HK-2 (cell line): ENCODE measurements around the gene KDM7A.
A peak's percentile ranks its signal among the peaks of the same experiment; 100 is the strongest.

Experiments
- DNase-seq: peaks from one replicate; pipeline ENCODE4 v3.0.0-alpha.2; 2018; ENCODE audit not compliant: unreplicated experiment

KDM7A gene

DNA sequence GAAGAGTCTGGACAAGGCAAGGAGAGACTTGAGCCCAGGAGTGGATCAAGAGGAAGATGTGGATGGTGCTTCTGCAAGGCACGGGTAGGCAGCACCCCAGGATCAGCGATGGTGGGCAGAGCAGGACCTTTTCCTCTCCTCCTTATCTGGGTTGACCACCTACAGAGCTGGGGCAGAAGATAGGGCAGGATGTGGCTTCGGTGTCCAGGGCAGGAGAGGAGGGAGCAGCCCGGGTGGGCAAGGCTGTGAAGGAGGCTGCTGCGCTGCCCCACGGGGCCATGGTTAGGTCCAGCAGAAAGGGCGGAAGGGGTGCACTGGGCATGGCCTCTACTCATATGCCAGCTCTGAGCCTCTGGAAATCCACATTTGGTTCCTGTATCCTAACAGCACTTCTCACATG lies 94.0 kb downstream of the KDM7A start:
- no peak for DNase-seq

DNA sequence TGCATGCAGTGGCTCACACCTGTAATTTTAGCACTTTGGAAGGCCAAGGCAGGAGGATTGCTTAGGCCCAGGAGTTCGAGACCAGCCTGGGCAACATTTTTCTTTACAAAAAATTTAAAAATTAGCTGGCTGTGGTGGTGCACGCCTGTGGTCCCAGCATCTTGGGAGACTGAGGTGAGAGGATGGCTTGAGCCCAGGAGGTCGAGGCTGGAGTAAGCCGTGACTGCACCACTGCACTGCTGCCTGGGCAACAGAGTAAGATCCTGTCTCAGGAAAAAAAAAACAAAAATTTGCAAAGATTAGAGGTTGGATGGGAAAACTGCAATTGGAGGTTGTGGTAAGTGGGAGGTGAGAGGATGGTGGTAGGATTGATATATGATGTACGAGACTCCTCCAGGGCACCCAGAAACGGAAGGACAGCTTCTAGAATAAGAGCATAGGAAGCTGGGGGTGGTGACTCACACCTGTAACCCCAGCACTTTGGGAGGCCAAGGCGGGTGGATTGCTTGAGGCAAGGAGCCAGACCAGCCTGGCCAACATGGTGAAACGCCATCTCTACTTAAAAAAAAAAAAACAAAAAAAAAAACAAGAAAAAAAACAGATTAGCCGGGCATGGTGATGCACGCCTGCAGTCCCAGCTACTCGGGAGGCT lies 94.9 kb downstream of the KDM7A start:
- no peak for DNase-seq

DNA sequence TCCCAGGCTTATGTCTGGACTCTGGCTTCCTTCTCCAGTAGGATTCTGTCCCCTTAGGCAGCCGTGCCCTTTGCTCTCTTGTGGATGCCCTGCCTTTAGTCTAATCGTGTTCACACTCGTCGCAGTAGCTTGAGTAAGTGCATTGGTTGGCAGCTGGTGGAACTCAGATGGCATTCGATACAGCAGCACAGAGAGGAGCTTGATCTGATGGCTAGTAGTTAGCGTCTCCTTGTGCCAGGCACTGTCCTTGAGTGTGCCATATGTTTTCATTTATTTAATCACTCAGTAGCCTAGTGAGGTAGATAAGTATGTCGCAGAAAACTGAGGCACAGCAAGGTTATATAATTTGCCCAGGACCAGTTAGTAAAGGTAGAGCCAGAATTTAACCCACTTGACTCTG lies 95.9 kb downstream of the KDM7A start:
- no peak for DNase-seq

DNA sequence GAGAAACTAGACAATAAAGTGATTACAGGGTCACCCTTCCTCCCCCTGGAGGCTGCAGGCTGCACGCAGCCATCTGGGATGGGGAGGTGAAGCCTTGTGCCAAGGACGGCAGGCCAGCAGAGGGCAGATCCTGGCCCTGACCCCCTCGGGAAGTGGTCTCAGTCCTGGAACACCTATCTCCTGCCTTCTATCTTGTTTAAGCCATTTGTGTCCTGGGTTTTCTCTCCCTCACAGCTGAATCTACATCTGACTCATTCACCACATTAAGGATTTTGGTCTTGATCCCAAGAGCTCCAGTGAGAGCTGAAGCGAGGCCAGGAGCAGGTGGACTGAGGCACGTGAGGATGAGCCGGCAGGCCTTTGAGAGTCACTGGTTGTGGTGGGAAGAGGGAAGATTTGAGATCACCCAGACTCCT lies 97.7 kb downstream of the KDM7A start:
- DNase-seq: peak; percentile 51

DNA sequence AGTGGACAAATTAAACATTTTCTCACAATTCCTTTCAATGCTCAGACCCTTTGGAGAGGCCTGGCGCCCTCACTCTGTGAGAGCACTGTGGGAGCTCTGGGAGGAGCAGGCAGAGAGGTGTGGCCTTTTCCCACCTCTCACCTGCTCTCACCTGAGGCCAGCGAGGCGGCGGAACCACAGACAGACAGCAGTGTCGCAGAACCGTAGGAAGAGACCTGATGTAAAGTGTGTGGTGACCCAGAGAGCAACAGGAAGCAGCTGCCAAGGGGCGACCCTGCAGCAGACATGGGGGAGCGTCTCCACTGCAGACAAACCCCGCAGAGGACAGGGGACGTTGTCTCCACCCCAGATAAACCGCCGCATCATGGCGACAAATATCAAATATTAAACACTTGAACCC lies 98.4 kb downstream of the KDM7A start:
- DNase-seq: no peak

DNA sequence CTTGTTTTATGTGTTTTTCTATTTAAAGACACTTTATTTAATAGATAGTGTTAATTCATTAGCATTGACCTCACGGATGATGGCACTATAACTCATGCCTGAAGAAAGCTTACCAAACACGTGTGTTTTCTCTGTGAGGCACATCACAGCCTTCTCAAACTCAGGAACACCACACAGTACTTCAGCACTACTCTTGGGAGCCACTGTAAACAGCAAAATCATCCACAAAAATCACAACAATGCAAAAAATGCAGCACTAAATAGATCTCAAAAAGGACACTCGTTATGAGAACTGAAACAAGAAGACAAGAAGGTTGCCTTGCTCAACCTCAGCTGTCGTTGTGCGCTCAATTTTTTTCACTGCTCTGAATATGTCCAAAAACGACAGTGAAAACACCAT lies 102.0 kb downstream of the KDM7A start:
- no peak for DNase-seq

DNA sequence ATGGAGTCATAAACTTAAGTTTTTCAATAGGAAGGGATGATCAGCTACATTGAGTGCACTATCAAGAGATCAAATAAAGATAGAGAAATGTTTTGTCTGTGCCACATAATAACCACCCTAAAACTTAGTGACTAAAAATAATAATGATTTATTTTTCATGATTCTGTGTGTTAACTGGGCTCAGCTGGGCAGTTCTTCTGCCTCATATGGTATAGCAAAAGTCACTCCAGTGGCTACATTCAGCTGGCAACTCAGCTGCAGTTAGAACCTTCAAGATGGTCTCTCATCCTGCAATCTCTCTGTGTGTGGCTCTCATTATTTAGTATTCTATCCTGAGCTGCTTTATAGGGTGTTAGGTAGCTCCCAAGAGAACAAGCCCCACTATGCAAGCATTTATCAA lies 106.2 kb downstream of the KDM7A start:
- DNase-seq: no peak

DNA sequence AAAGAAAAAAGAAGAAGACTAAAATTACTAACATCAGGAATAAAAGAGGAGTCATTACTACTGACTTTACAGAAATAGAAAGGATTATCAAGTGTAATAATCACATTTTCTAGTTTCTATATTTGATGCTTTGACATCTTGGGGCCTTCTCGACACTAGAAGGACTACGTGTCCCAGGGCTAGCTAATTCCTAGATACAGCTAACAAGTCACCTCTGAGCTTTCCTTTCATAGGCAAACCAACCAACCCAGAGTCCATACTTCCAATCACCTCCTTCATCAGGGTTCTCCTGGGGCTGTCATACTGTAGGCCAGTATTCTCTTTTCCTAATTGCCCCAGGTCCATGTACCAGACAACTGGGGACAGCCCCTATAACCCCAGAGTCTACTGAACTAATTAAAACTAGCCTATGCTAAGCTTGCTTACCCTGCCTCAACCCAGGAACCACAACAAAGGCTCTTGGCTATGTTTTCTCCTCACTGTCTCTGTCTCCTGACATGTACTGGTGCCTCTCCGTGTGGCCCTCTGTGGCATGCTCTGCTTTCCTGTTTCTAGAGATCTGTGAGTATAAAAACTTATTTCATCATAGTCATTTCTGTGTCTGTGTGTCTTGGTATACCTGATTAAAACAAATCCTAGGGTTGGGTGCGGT lies 107.4 kb downstream of the KDM7A start:
- DNase-seq: no peak

DNA sequence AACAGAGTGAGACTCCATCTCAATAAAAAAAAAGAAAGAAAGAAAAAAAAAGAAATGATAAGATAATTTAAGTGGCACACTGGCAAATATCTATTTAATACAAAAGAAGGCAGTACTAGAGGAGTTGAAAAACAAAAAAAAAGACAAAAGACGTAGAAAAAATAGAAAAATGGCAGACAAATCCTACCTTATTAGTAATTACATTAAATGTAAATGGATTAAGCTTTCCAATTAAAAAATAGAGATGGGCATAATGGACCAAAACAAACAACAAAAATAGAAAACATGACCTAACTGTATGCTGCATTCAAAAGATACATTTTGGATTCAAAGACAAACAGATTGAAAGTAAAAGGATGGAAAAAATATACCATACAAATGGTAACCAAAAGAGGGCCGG lies 108.8 kb downstream of the KDM7A start:
- no peak for DNase-seq

DNA sequence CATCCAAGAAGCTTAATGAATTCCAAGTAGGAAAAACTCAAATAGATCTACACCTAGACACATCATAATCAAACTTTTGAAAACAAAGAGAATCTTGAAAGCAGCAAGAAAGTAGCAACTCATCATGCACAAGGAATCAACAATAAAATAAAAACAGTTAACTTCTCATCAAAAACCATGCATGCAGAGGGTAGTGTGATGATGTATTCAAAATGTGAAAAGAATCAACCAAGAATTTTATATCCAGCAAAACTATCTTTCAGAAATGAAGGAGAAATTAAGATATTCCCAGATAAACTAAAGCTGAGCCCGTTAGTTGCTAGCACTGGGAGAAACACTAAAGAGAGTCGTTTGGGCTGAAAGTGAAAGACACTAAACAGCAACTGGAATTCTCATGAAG lies 109.7 kb downstream of the KDM7A start:
- DNase-seq: no peak

DNA sequence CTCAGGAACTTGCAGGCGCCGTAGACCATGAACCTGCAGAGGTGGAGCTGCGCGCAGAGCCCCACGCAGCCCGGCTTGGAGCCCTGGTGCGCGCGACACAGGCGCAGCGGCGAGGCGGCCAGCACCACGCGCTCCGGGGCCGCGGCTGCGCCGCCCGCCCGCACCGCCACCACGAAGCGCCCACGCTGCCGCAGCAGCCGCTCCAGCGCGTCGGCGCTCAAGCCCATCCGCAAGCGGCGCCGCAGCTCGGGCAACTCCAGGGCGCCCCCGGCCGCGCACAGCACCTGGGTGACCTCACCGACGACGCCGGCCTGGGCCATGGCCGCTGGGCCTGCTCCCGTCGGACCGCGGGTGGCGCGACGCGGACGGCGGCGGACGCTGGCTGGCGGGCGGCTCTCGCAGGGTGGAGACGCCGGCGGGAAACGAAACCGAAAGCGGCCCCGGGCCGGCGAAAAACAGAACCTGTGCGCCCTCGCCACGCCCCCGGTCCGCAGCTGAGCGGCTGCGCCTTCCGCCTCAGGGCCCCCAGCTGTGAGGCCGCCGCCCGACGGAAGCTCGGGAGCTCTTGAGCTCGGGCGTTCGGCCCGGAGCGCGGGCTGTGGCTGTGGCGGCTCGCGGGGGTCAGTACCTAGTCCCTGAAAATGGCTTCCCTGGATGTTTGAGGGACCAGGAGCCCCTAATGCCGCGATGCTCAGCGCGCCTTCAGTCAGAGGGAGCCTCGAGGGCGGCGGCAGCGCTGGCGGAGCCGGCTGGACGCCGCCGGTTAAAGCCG lies 114.1 kb downstream of the KDM7A start, which contains the start of gene PARP12:
Gene PARP12, minus strand, starts transcription at position 424 of the 772 bp plus-strand sequence. Its CDS starts 104 bp downstream, at position 320.
- DNase-seq: peak; percentile 86

DNA sequence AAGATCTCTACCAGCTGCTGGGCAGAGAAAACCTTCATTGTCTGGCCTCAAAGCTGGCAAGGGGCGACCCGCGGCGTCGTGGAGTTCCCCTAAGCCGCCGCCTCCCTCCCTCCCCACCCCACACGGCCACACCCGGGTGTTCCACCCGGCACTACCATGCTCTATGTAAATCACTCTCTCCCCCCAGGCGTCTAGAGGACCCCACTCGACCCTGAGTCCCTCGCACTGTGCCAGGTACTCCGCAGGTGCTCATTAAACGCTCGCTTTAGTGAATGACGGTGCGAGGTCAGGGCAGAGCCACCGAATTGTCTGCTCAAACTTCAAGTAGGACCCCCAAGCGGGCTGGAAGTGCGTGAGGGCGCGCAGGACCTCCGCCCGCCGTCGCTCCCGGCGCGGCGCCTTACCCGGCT lies 114.7 kb downstream of the KDM7A start:
- no peak for DNase-seq

DNA sequence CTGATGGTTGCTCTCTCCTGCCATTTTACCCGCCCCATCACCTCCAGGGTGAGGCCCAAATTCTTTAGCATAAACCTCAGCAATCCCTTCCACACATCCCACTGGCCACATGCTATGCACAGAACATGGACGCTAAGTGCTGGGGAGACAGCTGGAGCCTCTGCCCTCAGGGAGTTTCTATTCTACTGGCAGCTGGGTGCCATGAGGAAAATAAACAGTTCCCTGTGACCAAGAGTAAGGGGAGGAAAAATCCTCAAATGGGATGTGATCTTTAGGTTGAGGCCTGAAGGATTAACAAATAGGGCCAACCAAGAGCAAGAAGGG lies 115.2 kb downstream of the KDM7A start:
- DNase-seq: no peak

DNA sequence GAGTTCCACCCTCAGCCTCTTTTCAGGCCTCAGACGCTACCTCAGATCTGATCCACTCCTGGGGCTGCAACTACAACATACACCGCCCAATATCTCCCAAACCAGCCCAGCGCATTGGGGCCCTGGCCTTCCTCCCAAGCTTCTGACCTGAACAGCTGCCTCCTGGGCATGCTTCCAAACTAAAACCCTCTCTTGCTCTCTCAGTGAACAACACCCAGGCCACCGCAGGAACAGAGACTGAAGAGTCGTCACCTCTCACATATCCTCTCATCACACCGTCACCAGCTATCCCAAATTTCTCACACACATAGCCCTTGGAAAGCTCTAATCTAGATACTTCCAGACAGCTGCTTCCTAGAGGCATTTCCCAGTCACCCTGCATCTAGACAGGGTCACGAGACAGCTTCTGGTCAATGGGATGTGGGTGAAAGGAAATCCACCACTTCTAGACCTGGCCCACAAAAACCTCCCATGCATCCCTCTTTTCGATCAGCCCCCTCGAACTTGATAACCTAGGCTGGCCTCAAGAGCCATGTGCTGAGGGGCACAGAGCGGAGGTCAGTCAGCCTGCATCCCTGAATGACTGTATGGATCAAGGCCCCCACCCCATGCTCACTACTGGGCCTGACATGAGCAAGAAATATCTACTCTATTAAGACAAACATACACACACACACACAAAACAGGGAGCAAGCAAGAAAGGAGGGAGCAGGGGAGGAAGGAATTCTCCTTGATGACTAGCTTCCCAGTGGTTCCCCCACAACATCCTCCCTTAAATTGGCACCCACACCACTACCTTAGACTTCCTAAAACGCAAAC lies 115.8 kb downstream of the KDM7A start:
- DNase-seq: no peak

DNA sequence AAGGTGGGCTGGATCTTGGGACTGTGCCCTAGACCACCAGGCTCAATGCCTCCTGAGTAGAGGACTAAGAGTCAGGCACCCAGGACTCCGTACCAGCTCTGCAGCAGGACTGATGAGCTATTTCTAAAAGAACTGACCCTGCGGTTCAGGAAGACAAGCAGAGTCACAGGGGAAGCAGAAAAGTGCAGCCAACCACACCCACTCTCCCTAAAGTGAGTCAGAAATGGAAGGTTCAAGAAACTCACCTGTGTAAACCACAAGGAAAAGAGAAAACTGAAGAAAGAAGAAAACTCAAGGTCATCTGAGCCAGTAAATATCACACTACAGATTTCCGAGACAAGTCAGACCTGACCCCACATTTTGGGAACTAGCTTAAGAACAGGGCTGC lies 116.5 kb downstream of the KDM7A start:
- no peak for DNase-seq

DNA sequence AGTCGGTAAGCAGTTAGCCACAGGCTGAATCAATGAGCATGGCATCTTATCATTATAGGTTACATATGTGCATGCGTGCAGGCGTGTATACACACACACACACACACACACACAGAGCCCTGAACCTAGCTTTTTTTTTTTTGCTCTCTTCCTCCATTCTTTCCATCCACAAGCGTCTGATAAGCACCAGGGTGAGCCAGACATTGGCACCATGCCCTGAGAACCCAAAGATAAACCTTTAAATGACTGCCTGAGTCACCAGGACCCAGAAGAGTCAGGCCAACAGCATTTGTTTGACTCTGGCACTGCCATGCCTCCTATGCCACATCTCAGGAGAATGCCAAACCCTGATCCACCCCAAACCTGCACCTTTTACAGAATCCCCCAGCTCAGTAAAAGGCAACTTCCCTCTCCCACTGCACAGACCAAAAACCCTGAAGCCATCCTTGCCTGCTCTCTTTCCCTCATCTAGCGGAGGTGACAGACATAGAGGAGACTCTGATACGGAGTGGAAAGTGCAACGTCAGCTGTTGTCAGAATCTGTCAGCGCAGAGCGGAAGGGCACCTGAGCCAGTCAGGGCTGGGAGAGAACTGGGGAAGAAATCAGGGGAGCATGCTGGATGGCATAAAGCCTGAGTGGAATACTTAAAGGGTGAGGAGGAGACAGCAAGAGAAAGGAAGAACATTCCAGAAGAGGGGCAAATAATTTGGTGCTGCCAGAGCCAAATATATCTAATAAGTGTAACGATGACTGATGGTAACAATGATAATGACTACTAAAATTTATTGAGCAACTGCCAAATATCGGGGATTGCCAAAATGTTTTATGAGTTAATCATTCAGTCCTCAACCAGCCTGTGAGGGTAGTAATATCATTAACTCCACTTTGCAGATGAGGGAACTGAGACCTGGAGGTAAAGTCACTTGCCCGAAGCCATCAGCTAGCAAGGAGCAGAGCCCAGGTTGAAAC lies 117.2 kb downstream of the KDM7A start:
- peak; percentile 73 for DNase-seq

DNA sequence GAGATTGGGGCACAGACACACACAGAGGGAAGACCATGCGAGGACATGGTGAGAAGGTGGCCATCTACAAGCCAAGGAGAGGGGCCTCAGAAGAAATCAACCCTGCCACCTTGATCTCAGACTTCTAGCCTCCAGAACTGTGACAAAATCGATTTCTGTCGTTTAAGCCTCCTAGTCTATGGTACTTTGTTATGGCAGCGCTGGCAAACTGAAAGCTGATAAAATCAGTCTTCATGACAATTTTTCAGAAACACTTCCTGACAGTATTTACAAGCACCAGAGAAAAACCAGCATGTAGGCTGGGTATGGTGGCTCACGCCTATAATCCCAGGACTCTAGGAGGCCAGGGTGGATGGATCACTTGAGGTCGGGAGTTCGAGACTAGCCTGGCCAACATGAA lies 118.3 kb downstream of the KDM7A start:
- DNase-seq: no peak

DNA sequence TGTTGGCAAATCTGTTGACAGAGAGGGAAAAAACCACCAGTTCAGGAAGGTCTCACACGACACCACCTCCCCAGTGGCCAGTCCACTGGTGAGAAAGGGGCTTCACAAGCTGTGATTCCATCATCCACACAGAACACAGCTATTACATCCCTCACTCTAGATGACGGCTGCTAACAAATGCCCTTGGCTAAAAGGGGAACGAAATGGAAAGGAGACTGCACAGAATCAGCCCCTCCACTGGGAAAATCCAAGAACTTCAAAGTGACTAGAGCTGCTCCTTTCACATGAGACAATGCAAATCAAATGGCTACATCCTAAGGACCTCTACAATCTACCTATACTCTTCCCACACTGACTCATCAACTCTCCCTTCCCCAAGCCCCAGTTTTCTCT lies 119.6 kb downstream of the KDM7A start:
- DNase-seq: no peak

DNA sequence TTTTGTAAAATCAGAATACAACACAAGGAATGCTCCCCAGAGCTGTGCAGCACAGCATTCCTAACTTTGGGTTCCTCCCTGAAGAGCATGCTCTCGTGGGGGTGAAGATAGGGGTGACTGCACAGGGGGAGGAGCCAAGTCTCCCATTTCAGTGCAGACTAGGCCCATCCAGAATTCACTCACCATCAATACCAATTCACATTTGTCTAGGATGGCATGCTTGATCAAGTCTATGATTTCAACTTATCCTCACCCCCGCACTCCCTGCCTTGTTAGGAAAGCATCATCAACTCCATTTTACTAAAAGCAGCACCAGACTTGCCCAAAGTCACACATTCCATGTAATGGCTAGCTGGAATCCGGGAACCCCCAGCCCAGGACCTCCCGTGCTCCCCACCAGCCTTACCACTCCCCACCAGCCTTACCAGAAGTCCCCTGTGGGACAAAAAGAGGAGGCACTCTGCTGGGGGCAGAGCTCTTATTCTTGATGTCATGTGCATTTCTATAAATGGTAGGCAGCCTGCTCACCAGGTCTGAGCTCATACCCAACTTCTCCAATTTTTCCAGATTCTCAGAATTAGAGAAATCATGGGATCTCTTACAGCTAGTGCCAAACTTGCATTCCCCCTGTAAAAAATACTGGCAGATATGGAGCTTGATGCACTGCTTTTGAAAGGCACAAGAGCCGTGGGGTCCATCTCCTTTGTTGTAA lies 120.2 kb downstream of the KDM7A start:
- DNase-seq: no peak

DNA sequence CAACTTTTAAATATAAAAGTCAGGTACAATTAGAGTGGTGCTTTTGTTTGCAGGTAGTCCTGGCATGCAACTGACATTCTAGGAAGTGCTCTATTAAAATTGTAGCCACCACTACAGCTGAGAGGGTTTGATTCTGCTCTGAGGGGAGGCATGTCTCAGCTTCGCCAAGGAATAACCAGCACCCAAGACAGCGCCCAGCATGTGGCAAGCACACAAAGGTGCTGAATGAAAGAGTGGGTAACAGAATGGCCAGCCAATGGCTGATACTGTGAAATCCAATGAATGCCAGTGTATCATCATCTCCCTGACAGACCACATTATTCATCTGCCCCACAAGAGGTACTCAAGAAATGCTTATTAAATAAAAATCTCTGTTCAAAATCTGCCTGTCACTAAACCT lies 121.0 kb downstream of the KDM7A start:
- no peak for DNase-seq

DNA sequence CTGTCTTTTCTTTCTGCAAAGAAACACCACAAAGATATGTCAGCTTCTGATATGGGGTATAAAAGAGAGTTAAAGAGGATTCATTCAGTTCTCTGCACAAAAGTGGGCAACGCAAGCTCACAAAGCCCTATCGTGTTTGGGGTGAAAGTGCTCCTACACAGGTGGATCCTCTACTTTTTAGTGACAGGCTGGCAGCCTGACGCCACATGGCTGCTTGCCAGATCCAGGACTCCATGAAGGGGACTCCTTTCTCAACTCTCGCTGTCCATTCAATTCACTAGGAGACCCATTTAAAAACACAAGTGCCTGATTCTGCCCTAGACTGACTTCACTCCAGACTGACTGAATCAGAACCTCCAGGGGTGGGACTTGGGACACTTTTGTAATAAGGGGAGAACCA lies 122.0 kb downstream of the KDM7A start:
- no peak for DNase-seq
